Muscle of arm (tissue), 12 donors: Measurements from ENCODE around the gene CREB5. TPM values are rescaled to one million over a fixed set of nuclear protein-coding genes. Genes with fewer than 3 reads are reported as not detected.

Experiments
- DNase-seq: peaks from one replicate; pipeline ENCODE4 v3.0.0-alpha.2; 2013
- polyA plus RNA-seq, 12 donors: library from polyadenylated mRNA; unstranded; fragments of 120-200 nt; gene quantifications; one replicate each; pipeline ENCODE4 v1.2.1, GENCODE V29; 2013; ENCODE audit not compliant: insufficient read length in 12 of 12

The CREB5 gene
- polyA plus RNA-seq, 12 donors = 21.9 to 65.7 (median 34.2) TPM

- no peak for DNase-seq
Measured at GRCh38 chr7:28847176-28847575, 434.9 kb downstream of the CREB5 start.

GRCh38 chr7:28847681-28848080 is 435.4 kb downstream of the CREB5 start:
- DNase-seq = peak; percentile 34

- DNase-seq = no peak
Measured at GRCh38 chr7:28848906-28849305, 436.6 kb downstream of the CREB5 start.

- no peak for DNase-seq
Measured at GRCh38 chr7:28850699-28851098, 438.4 kb downstream of the CREB5 start.

- no peak for DNase-seq
Measured at GRCh38 chr7:28853150-28853549, 440.8 kb downstream of the CREB5 start.

- peak; percentile 88 for DNase-seq
Measured at GRCh38 chr7:28853834-28854749, 441.8 kb downstream of the CREB5 start.

GRCh38 chr7:28854750-28855074 is 442.4 kb downstream of the CREB5 start:
- DNase-seq = no peak

GRCh38 chr7:28855538-28856217 is 443.4 kb downstream of the CREB5 start:
- DNase-seq = no peak

GRCh38 chr7:28856656-28857055 is 444.3 kb downstream of the CREB5 start:
- no peak for DNase-seq

- DNase-seq = no peak
Measured at GRCh38 chr7:28858206-28858605, 445.9 kb downstream of the CREB5 start.

- no peak for DNase-seq
Measured at GRCh38 chr7:28858895-28859294, 446.6 kb downstream of the CREB5 start.

- DNase-seq = no peak
Measured at GRCh38 chr7:28861825-28862224, 449.5 kb downstream of the CREB5 start.

GRCh38 chr7:28862595-28863272 is 450.4 kb downstream of the CREB5 start:
- no peak for DNase-seq

GRCh38 chr7:28865601-28866144 is 453.4 kb downstream of the CREB5 start:
- DNase-seq = peak; percentile 51

GRCh38 chr7:28868712-28869111 is 456.4 kb downstream of the CREB5 start:
- DNase-seq = no peak

GRCh38 chr7:28871077-28871476 is 458.8 kb downstream of the CREB5 start:
- no peak for DNase-seq

GRCh38 chr7:28871631-28872030 is 459.3 kb downstream of the CREB5 start:
- no peak for DNase-seq

- no peak for DNase-seq
Measured at GRCh38 chr7:28872226-28872625, 459.9 kb downstream of the CREB5 start.

GRCh38 chr7:28873365-28873764 is 461.0 kb downstream of the CREB5 start:
- no peak for DNase-seq

- DNase-seq = no peak
Measured at GRCh38 chr7:28874001-28874400, 461.7 kb downstream of the CREB5 start.
